NCI-H1092 (cell line): ENCODE data around the gene CTCF.

Experiments used
- DNase-seq: peaks from one replicate; lab custom pipeline; 2025; lab: John Stamatoyannopoulos, UW

Gene CTCF

DNA sequence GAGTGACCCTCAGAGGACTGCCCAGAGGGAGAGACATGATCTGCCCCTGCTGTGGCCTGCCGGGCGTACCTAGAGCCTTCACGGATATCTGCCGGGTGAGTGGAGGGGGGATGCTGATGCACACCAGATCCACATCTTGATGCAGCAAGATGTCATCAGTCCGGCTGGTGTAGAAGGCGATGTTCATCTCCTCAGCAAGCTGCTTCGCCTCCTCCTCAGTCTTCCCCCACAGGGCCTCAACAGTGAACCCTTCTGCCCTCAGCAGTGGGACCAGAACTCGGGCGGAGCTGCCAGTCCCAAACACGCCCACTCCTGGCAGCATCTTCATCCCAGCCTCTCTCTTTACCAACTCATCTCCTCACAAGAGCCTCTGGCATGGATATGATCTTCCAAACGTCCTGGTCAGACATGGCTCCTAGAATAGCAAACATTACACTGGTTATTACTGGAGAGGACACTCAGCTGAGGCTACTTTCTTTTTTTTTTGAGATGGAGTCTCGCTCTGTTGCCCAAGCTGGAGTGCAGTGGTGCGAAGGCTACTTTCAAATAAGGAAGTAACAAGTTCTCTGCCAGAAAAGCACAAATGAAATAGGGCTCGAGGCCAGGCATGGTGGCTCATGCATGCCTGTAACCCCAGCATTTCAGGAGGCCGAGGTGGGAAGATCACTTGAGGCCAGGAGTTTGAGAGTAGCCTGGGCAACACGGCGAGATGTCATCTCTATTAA, 123.2 kb downstream of the CTCF start:
- no peak for DNase-seq
